HG03095 (cell line): ENCODE data around the gene ARR3.
"Not testable (repeated sequence)": the region's sequence is repeated elsewhere in the genome, so short reads cannot be mapped to it uniquely, and the experiment has no call there.

Source experiments
- ATAC-seq: cut with Tn5 transposase; IDR thresholded peaks from one replicate; pipeline ENCODE4 v1.9.1; 2021; ENCODE audit warnings: moderate library complexity; ENCODE audit not compliant: unreplicated experiment

ARR3 gene

DNA sequence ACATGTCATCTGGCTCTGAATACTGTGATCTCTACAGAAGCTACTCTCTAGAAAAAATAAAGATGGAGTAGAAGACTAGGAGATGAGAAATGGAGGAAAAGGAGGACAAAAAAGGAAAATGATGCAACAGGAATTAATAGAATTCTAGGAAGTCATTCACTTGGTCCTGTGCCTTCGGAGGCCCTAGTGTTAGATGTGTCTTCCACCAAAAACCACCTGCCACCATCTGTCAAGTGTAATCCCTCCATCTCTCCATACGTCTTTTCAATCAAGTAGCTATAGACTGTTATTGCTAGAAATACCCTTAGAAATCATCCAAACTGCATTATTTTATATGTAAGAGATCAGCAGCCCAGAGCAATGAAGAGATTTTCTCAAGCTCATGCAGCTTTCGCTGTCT lies 10.9 kb downstream of the ARR3 start:
- no peak for ATAC-seq

DNA sequence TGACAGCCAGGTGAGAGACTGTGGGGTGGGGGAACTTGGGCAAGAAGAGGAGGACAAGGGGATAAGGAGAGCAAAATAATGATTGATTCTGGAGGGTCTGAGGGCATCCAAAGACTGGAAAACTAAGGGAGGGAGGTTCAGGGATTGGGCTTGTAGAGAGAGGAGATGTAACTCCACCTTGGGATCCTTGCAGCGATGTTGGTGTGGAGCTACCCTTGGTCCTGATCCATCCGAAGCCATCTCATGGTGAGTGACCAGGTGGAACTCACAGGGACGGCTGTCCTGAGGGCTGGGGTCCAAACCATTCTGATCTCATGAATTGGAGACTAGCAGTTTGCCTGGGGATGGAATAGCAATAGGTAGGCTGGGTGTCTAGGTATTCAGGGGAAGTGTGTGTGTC lies 12.4 kb downstream of the ARR3 start:
- no peak for ATAC-seq

DNA sequence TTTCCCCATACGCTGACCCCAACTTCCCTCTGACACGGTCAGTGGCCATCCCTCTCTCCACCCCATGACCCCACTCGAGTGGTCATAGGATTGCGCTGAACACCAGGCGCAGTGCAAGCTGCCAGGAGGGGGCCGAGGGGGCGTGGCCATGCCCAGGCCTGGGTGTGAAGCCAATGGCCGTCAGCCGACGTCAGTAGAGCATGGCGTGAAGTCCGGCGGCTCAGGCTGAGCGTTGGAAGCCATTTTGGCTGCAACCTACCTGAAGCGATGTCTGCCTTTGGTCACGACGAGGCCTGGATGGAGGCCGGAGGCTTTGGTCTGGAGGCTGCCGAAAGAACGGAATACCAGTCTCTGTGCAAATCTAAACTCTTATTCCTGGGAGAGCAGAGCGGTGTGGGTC lies 13.8 kb downstream of the ARR3 start, which contains the start of gene RAB41:
Gene RAB41 (plus strand): TSS at position 222 of the 400 bp plus-strand sequence. CDS start 46 bp downstream, at position 268.
- ATAC-seq, result no peak

DNA sequence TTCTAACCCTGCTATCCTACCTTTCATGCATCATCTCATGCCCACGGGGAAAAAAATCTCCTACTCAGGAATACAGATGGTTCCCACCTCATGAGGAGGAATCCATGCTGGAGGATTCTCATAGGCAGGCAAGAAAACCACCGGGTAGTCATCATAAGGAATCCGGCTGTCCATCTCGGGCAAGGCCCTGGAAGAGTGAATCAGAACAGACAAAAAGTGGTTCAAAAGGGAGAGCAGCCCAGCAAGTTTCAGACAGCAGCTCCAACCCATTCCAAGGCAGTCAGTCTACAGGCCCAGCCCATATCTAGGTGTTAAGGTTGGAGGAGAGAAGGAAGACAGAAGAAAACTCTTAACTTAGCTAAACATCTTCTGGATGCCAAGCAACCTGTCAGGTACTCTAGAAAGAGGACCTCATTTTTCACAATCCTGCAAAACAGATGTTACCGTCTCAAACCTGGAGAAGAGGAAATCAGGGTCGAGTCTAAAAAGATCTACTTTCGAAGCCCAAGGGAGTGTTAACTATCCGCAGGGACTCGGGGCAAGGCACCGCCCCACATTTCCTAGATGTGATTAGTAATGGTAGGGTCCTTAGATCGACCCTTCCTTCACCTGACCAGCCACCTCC lies 21.1 kb downstream of the ARR3 start:
- no peak for ATAC-seq

DNA sequence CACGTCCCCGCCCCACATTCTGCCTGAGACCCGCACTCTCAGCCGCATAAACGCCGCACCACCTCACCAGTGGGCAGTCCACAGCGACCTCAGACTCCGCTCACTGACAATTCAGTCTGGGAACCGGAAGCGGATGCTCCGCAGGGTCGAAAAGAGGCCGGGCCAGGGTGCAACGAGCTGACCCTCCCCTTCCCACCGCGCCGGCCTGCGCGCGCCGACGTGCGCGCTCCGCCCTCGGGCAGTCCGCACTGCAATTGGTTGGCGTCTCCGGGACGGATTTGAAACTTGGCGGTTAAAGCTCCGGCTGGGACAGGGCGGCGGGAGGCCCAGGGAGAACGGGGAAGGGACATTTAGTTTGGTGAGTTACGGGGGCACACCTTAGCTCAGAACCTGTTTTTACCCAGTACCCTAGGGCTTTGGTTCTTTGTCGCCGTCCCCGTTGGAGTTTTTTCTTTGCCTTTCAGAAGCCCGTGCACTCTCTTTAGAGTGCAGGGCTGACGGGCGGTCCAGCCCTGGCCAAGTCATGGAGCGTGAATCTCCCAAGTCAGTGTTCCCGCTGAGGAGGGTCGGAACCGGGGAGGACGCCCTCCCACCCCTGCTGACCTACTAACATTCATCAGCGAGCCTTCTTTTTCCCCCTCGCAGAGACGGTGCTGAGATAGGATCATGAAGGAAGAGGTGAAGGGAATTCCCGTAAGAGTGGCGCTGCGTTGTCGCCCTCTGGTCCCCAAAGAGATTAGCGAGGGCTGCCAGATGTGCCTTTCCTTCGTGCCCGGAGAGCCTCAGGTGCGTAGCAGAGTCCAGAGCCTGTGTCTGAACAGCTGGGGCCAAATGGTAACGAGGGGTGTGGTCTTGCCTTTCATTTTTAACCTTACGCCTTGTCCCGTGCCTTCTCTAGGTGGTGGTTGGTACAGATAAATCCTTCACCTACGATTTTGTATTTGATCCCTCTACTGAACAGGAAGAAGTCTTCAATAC lies 21.9 kb downstream of the ARR3 start, which contains the start of the genes KIF4A and PDZD11:
Gene KIF4A (plus strand): TSS at position 312 of the 978 bp plus-strand sequence. CDS start 355 bp downstream, at position 667.
Gene PDZD11 (minus strand): TSS at position 135 of the 978 bp plus-strand sequence. CDS start 586 bp downstream, outside the sequence.
- ATAC-seq, result peak; percentile 95

DNA sequence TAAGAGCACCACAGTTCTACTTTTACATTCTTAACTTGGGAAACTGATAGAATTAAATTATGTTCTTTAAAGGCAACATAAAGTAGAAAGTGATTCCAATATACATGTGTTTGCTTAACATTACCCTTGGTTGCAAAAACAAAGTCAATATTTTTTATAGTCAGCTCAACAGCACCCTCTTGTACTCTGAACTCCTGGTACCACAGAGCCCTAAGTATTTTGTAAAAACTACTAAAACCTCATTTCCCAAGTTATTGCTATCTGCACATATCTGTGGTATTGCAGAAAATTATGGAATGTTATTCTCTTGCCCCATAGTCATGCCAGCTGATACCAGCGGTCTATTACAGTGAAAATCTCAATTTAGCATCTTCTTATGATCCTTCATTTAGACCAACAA lies 24.7 kb downstream of the ARR3 start:
- no peak for ATAC-seq

DNA sequence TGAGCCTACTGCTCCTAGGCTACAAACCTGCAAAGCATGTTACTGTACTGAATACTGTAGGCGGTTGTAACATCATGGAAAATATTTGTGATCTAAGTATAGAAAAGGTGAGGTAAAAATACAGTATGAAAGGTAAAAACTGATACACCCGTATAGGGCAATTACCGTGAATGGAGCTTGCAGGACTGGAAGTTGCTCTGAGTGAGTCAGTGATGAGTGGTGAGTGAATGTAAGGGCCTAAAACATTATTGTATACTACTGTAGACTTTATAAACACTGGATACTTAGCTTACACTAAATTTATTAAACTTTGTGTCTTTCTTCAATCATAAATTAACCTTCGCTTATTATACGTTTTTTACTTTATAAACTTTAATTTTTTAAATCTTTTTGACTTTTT lies 25.5 kb downstream of the ARR3 start:
- no peak for ATAC-seq

DNA sequence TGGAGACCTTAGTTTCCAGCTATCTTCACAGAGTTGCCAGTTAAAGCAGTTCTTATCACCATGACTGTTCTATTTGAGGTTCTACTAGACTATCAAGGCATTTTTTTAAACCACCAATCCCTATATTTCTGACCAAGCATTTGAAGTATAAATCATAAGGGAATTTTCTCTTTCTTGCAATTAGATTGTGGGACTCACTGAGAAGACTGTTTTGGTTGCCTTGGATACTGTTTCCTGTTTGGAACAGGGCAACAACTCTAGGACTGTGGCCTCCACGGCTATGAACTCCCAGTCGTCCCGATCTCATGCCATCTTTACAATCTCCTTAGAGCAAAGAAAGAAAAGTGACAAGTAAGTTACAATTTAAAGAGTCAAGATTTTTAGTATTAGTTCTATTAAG lies 33.6 kb downstream of the ARR3 start:
- no peak for ATAC-seq

DNA sequence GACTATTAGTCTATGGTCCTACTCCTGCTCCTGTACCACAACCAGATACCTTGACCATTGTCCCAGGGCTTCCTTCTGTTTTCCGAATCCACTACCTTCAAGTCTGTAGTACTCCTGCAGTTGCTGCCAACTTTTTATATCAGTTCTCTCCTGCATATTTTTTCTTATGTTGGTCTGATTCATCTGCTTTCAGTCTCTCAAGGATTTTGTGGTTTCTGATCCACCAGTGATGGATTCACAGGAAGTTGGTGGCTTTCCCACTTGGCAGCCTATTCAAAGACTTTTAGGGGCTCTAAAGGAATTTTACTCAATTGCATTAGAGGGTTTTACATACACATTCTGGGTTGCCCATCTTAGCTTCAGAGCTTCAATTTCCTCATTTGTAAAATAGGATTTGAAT lies 45.4 kb downstream of the ARR3 start:
- no peak for ATAC-seq

DNA sequence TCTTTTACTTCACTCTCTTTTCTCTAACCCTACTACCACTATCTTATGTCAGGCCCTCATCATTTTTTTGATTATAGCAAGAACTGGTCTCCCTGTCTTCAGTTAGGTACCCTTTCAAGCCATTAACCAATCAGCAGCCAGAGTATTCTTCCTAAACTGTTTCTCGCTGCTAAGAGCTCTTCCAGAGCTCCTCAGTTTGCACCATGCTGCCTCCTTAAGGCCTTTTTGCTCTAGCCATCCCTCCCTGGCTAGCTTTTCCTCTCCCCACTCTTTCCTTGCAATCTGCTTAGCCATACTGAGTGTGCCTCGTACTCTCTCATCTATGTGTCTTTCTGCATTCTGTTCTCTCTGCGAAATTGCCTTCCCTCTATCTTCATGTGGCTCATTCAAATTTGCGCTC lies 54.6 kb downstream of the ARR3 start:
- no peak for ATAC-seq

DNA sequence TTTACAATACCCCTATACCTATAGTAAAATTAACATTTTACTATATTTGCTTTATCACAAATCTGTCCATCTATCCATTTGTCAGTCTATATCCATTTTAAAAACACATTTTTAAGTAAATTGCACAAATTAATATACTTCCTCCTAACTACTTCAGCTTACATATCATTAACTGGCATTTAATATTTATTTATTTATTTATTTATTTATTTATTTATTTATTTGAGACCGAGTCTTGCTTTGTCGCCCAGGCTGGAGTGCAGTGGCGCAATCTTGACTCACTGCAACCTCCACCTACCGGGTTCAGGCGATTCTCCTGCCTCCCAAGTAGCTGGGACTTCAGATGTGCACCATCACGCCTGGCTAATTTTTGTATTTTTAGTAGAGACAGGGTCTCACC lies 55.5 kb downstream of the ARR3 start:
- ATAC-seq, result not testable (repeated sequence)

DNA sequence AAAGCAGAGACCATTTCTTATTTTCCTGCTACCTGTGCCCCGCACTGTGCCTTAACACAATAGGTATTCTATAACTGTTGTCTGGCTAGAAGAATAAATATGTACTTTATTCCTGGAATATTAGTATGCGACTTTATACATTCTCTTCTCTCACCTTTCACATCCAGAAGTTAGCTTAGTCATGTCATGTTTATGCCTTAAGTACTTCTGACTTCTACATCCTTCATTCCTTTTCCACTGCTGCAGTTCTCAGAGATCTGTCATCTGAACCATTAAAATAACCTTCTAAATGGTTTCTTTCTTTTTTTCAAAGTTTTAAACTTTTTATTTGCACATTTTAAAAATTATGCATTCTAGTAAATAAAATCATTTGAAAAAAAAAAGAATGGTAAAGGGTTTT lies 56.2 kb downstream of the ARR3 start:
- no peak for ATAC-seq

DNA sequence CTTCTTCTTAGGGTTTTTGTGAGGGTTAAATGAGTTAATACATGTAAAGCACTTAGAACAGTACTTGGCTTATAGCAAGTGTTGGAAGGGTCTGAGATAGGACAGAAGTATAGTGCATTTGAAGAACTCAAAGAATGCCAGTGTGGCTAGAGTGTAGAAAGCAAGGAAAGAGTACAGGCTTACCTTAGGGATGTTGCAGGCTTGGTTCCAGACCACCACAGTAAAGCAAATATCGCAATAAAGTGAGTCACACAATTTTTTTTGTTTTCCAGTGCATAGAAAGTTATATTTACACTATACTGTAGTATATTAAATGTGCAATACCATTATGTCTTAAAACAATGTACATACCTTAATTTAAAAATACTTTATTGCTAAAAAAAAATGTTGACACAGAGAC lies 63.0 kb downstream of the ARR3 start:
- ATAC-seq, result no peak
